GM06990 (cell line): ENCODE results near the gene LRRC74B.
A peak's percentile ranks its signal among the peaks of the same experiment; 100 is the strongest.

Experiments used
- DNase-seq: peaks from one replicate; pipeline ENCODE4 v3.0.0-alpha.2; 2011; ENCODE audit not compliant: insufficient read length; ENCODE audit errors: extremely low read depth
- H3K27me3 ChIP-seq: replicated peaks from 2 replicates; pipeline ENCODE4 v1.6.0; 2011; ENCODE audit warnings: low read length; ENCODE audit not compliant: control insufficient read depth, insufficient read depth
- H3K36me3 ChIP-seq: 2 replicates; pipeline ENCODE4 v1.5.1; 2011; ENCODE audit warnings: low read length; ENCODE audit not compliant: control insufficient read depth, insufficient read depth
- H3K4me3 ChIP-seq: replicated peaks from 2 replicates; pipeline ENCODE4 v1.5.1; 2011; ENCODE audit warnings: low read depth, mild to moderate bottlenecking, control low read depth, low read length
- CTCF ChIP-seq: IDR thresholded peaks from 2 replicates; pipeline ENCODE4 v1.5.1; 2011; ENCODE audit warnings: low read length, control low read depth, mild to moderate bottlenecking, inconsistent platforms; ENCODE audit not compliant: insufficient read depth, poor library complexity, severe bottlenecking

LRRC74B gene, protein sequence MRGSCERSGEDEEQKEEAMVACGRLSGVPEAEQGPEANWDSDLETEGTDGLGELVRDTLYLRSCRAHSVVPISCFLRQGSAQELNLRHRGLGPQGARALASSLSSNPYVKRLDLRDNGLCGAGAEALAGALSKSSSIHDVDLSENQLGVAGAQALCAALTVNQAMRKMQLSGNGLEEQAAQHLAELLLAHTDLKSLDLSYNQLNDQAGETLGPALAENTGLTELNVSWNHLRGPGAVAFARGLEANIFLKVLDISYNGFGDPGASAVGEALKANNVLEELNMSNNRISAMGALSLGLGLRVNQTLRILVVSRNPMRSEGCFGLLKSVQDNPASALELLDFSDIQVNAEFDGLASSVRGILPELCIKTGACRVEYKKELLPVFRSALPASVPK

DNA sequence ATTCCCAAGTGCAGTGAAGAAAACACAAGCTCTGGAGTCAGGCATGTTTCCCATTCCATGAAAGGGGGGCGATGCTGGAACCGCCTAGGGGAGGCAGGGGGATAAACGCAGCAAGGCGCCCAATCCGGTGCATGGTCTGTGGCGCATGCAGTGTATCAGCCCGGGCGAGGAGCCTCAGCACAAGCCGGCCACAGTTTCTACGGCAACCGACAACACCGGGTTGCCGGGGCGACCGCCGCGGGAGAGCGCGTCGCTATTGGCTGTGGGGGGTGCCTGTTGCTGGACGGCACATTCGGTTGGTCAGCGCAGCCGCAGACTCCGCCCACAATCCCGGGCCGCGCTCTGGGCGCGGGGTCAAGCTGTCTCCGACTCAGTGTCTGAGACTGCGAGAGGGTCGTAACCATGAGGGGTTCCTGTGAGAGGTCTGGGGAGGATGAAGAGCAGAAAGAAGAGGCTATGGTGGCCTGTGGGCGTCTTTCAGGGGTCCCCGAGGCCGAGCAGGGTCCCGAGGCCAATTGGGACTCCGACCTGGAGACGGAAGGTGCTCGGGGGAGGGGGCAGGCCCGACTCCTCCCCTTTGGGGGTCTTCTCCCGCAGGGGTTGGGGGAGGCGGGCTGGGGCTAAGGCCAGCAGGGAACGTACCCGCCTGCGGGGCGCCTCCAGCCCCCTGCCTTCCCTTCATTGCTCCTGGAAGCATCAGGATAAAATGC is at the start of gene LRRC74B:
Gene LRRC74B (plus strand): TSS at position 362 of the 710 bp plus-strand sequence. CDS start 41 bp downstream, at position 403.
- DNase-seq, result peak; percentile 89
- TF ChIP-seq CTCF, result no peak
- H3K36me3 ChIP-seq, result no peaks in the 10 kb centered on the region
- no peaks in the 10 kb centered on the region; the same call in 1 of the 2 replicates for H3K27me3 ChIP-seq
- peak within 1 kb of the TSS; percentile 38 for H3K4me3 ChIP-seq

DNA sequence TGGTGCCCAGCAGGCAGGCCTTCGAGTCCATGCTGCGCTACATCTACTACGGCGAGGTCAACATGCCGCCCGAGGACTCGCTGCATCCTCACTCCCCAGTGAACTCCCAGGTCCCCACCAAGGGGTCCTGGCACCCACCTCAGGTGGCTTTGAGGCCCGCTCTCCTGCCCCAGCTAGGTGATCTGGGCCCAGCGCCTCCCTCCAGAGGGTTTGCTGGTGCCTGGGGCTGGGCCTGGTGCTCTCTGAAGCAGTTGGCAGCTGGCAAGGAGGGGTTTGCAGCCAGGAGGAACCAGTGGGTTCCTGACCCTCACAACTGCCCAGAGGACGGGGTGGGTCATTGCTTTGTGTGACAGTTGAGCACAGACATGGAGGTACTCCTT is 49.7 kb upstream of the LRRC74B start:
- Histone ChIP-seq H3K4me3 (no peak overlapping the region), H3K36me3 (peaks cover 43% of the 10 kb centered on the region), H3K27me3 (no peaks in the 10 kb centered on the region)
- TF ChIP-seq CTCF, result no peak
- no peak for DNase-seq

DNA sequence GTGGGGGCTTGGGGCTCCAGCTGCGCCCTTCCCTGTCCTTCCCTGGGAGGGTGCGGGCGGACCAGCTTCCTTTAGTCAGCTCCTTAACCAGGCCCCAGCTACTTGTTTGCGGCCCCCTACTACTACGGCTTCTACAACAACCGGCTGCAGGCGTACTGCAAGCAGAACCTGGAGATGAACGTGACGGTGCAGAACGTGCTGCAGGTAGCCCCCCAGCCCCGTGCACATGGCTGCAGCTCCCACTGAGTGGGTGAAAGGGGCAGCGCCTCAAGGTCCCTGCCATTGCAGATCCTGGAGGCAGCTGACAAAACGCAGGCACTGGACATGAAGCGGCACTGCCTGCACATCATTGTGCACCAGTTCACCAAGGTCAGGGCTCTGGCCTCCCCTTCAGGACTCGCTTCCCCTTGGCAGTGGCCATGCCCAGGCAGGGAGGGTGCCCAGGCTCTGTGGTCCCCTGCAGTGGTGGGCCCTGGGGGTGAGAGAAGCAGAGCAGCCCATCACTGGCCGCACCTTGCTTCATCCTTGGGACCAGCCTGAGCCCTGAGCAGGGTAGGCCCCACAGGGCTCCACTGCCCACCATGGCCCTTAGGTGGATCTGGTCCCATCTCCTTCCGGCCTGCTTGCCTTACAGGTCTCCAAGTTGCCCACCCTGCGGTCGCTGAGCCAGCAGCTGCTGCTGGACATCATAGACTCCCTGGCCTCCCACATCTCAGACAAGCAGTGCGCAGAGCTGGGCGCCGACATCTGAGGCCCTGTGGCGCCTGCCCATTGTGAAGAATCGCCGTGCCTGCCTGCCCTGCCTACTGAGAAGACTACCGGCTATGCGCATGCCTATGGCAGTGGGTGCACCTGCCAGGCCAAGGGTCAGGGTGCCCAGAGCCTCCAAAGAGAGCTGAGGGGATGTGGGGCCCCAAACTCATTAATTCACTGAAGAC is 48.9 kb upstream of the LRRC74B start:
- peaks cover 36% of the 10 kb centered on the region for H3K36me3 ChIP-seq
- no peak for TF ChIP-seq CTCF
- H3K27me3 ChIP-seq, result no peaks in the 10 kb centered on the region
- DNase-seq, result no peak
- no peak overlapping the region for H3K4me3 ChIP-seq

GRCh38 chr22:20997536-20998257 is 48.0 kb upstream of the LRRC74B start:
- Histone ChIP-seq H3K4me3 (no peak overlapping the region), H3K36me3 (peaks cover 33% of the 10 kb centered on the region), H3K27me3 (no peaks in the 10 kb centered on the region)
- no peak for TF ChIP-seq CTCF
- no peak for DNase-seq
